Choroid plexus epithelial cell (primary cell): ENCODE results near the gene MICALL2.

Experiments
- DNase-seq: peaks from one replicate; pipeline ENCODE4 v3.0.0-alpha.2; 2010; ENCODE audit warnings: low read depth
- H3K4me3 ChIP-seq: 2 replicates; pipeline ENCODE4 v1.5.1; 2011; ENCODE audit warnings: low read depth, mild to moderate bottlenecking, control low read depth, low read length, moderate library complexity
- CTCF ChIP-seq: conservative IDR thresholded peaks from 2 replicates; pipeline ENCODE4 v1.5.1; 2011; ENCODE audit warnings: low read depth, mild to moderate bottlenecking, control low read depth, inconsistent platforms, low read length, moderate library complexity

The MICALL2 gene

GRCh38 chr7:1431634-1432380 is 27.5 kb downstream of the MICALL2 start:
- DNase-seq = no peak
- TF ChIP-seq CTCF = no peak

GRCh38 chr7:1431226-1431625 is 28.0 kb downstream of the MICALL2 start:
- DNase-seq = no peak
- H3K4me3 ChIP-seq = no peak overlapping the region
- no peak for TF ChIP-seq CTCF

More at GRCh38 chr7:1431634-1432380, 27.5 kb downstream of the MICALL2 start:
- H3K4me3 ChIP-seq = no peak overlapping the region

- no peak for TF ChIP-seq CTCF
- H3K4me3 ChIP-seq = no peak overlapping the region
- DNase-seq = no peak
Measured at GRCh38 chr7:1430056-1430845, 29.0 kb downstream of the MICALL2 start.

GRCh38 chr7:1428941-1429501 is 30.2 kb downstream of the MICALL2 start:
- DNase-seq = no peak
- TF ChIP-seq CTCF = no peak
- H3K4me3 ChIP-seq = no peak overlapping the region

- no peak overlapping the region for H3K4me3 ChIP-seq
- TF ChIP-seq CTCF = no peak
- DNase-seq = no peak
Measured at GRCh38 chr7:1427064-1427657, 32.1 kb downstream of the MICALL2 start.

GRCh38 chr7:1426474-1426873 is 32.8 kb downstream of the MICALL2 start:
- TF ChIP-seq CTCF = no peak
- no peak for DNase-seq
- H3K4me3 ChIP-seq = no peak overlapping the region
